DOHH2 (cell line): ENCODE measurements around the gene WDR77.

Source experiments
- CTCF ChIP-seq: fragments of 200-600 bp; sonication (generic); IDR thresholded peaks from one replicate; pipeline ENCODE4 v1.5.1; 2014; ENCODE audit warnings: antibody characterized with exemption, mild to moderate bottlenecking, low read depth, low read length; ENCODE audit not compliant: poor library complexity, severe bottlenecking
- EZH2phosphoT487 ChIP-seq: fragments of 200-600 bp; sonication (generic); IDR thresholded peaks from 2 replicates; pipeline ENCODE4 v1.6.1; 2017; ENCODE audit warnings: borderline replicate concordance, mild to moderate bottlenecking, antibody characterized with exemption, low read length, moderate library complexity, mixed read lengths

GRCh38 chr1:111446967-111447892 lies 1.8 kb downstream of the WDR77 start:
- no peak for TF ChIP-seq CTCF
- no peak for TF ChIP-seq EZH2phosphoT487
